AG09309 (cell line): ENCODE measurements around the gene ZNF862.

Experiments used
- DNase-seq: peaks from one replicate; pipeline ENCODE4 v3.0.0-alpha.2; 2010; ENCODE audit warnings: low read depth
- H3K4me3 ChIP-seq: 2 replicates; pipeline ENCODE4 v1.5.1; 2011; ENCODE audit warnings: mild to moderate bottlenecking, low read depth, low read length, moderate library complexity; ENCODE audit not compliant: control insufficient read depth
- TF ChIP-seq, protein P1 (sequence below): IDR thresholded peaks from 2 replicates; pipeline ENCODE4 v1.5.1; 2011; ENCODE audit warnings: mild to moderate bottlenecking, low read depth, low read length, inconsistent platforms; ENCODE audit not compliant: insufficient read depth, control insufficient read depth; ENCODE audit errors: missing control alignments

The ZNF862 gene

DNA sequence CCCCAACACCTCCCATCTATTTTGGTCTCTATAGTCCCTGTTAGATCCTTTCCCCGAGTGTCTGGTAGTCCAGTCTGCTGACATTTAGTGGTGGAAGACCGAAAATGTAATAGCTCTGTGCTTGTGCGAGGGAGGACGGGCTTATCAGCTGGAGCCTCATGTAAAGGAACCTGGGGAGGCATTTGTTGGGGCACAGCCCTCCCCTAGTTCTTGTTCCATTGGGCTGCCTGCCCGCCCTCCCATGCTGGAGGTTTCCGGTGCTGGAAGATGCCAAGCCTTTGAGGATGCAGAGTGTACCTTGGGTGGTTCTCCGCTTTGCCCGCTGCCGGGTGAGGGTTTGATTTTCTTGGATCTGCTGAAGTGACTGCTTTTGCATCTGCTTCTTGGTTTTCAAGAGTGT, 5.4 kb downstream of the ZNF862 start:
- no peak for DNase-seq
- TF ChIP-seq, protein P1, sequence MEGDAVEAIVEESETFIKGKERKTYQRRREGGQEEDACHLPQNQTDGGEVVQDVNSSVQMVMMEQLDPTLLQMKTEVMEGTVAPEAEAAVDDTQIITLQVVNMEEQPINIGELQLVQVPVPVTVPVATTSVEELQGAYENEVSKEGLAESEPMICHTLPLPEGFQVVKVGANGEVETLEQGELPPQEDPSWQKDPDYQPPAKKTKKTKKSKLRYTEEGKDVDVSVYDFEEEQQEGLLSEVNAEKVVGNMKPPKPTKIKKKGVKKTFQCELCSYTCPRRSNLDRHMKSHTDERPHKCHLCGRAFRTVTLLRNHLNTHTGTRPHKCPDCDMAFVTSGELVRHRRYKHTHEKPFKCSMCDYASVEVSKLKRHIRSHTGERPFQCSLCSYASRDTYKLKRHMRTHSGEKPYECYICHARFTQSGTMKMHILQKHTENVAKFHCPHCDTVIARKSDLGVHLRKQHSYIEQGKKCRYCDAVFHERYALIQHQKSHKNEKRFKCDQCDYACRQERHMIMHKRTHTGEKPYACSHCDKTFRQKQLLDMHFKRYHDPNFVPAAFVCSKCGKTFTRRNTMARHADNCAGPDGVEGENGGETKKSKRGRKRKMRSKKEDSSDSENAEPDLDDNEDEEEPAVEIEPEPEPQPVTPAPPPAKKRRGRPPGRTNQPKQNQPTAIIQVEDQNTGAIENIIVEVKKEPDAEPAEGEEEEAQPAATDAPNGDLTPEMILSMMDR, result no peak
- H3K4me3 ChIP-seq, result no peak overlapping the region

DNA sequence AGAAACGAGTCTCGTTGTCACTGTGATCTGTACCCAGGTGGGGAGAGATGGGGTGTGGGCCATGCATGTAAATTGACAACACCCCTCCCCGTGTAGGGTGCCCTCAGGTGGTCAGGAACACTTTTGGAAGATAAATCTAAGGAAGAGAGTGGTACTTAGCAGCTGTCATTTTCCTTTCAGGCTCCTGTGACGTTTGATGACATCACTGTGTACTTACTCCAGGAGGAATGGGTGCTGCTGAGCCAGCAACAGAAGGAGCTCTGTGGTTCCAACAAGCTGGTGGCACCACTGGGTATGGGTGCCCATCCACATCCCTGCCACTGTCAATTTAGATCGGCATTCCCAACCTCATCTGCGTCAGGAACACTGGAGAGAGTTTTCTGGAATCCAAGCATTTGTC, 6.3 kb downstream of the ZNF862 start:
- TF ChIP-seq, protein P1, result no peak
- no peak for DNase-seq
- no peak overlapping the region for H3K4me3 ChIP-seq

- no peak for DNase-seq
- H3K4me3 ChIP-seq, result no peak overlapping the region
- TF ChIP-seq, protein P1, result no peak
Measured at GRCh38 chr7:149845257-149845980, 7.2 kb downstream of the ZNF862 start.

GRCh38 chr7:149846021-149846420, 7.8 kb downstream of the ZNF862 start:
- H3K4me3 ChIP-seq, result no peak overlapping the region
- DNase-seq, result no peak
- TF ChIP-seq, protein P1, result no peak

DNA sequence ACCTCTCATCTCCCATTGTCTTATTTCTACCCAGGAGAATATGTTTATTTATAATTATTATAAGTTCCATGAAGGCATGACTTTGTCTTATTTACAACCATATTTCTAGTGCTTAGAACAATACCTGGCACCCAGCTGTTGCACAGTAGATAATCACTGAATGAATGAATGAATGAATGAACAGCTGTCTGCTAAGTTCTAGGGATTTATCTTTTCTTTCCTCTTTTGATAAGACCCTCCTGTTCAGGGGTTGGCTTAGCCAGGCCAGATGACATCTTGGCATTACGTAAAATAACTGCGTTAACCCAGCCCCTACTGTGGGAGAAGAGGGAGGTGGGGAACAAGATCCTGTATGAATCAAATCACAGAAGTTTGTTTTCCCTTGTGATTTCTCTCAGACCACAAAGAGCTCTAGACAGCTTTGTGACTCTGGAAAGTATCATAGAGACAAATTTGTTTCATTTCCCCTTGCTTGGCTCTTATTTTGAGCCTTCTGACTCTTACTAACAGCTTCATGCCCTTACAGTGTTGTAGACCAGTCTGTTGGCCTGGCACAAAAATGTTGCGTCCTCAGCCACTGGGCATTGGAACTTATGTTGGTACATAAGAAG, 8.4 kb downstream of the ZNF862 start:
- TF ChIP-seq, protein P1, result no peak
- no peak overlapping the region for H3K4me3 ChIP-seq
- DNase-seq, result no peak

DNA sequence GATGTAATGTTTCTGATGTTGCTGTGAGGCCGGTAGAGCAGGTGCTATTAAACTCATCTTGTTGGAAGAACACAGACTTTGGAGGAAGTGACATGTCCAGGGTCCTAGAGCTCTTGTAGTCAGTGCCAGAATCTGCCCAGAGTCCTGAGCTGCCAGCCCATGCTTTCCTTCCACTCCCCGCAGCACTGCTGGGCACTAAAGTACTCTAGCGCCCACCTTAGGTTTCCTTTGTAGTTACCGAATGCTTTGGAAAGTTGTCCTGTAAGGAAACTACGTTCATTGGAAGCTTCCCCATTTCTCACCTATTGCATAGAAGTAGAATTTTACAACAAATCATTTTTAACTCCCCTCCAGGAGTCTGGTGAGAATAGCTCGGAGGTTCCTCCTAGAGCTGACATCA, 11.0 kb downstream of the ZNF862 start:
- no peak for DNase-seq

More for the DNA sequence above, 11.0 kb downstream of the ZNF862 start:
- H3K4me3 ChIP-seq, result no peak overlapping the region
- TF ChIP-seq, protein P1, result no peak
